KMS-11 (cell line): Measurements from ENCODE around the gene NT5M.

ENCODE experiments used
- H2AFZ ChIP-seq: fragments of 200-600 bp; sonication (generic); 2 replicates; pipeline ENCODE4 v1.6.1; 2016; ENCODE audit warnings: antibody characterized with exemption, mixed run types, low read depth
- H3K27ac ChIP-seq: fragments of 200-600 bp; sonication (generic); 2 replicates; pipeline ENCODE4 v1.6.1; 2016; ENCODE audit warnings: mild to moderate bottlenecking, mixed run types
- H3K27me3 ChIP-seq: fragments of 200-600 bp; sonication (generic); 2 replicates; pipeline ENCODE4 v1.6.1; 2017; ENCODE audit warnings: mild to moderate bottlenecking, low read depth, mixed run types, moderate library complexity; ENCODE audit not compliant: insufficient read depth
- H3K36me3 ChIP-seq: fragments of 200-600 bp; sonication (generic); 2 replicates; pipeline ENCODE4 v1.6.1; 2017; ENCODE audit warnings: mild to moderate bottlenecking, mixed run types; ENCODE audit not compliant: insufficient read depth
- H3K4me1 ChIP-seq: fragments of 200-600 bp; sonication (generic); 2 replicates; pipeline ENCODE4 v1.6.1; 2016; ENCODE audit warnings: mild to moderate bottlenecking, low read depth, mixed run types; ENCODE audit not compliant: poor library complexity, severe bottlenecking
- H3K4me2 ChIP-seq: fragments of 200-600 bp; sonication (generic); 2 replicates; pipeline ENCODE4 v1.7.0; 2016; ENCODE audit warnings: mild to moderate bottlenecking, mixed run types
- H3K4me3 ChIP-seq: fragments of 200-600 bp; sonication (generic); IDR thresholded peaks from 2 replicates; pipeline ENCODE4 v1.6.1; 2017; ENCODE audit warnings: low read depth, low read length, mixed read lengths; ENCODE audit not compliant: insufficient read depth
- H3K79me2 ChIP-seq: fragments of 200-600 bp; sonication (generic); 2 replicates; pipeline ENCODE4 v1.6.1; 2016; ENCODE audit warnings: low read depth, mixed run types; ENCODE audit not compliant: insufficient read depth
- H3K9ac ChIP-seq: fragments of 200-600 bp; sonication (generic); 2 replicates; pipeline ENCODE4 v1.6.1; 2016; ENCODE audit warnings: mild to moderate bottlenecking, mixed run types
- H4K20me1 ChIP-seq: fragments of 200-600 bp; sonication (generic); 2 replicates; pipeline ENCODE4 v1.6.1; 2016; ENCODE audit warnings: mild to moderate bottlenecking, mixed run types; ENCODE audit not compliant: insufficient read depth
- TF ChIP-seq, protein P1 (sequence below): fragments of 200-600 bp; sonication (generic); conservative IDR thresholded peaks from 2 replicates; pipeline ENCODE4 v1.6.1; 2017; ENCODE audit warnings: low read depth, mild to moderate bottlenecking, antibody characterized with exemption, low read length, moderate library complexity, mixed read lengths

Gene NT5M

DNA sequence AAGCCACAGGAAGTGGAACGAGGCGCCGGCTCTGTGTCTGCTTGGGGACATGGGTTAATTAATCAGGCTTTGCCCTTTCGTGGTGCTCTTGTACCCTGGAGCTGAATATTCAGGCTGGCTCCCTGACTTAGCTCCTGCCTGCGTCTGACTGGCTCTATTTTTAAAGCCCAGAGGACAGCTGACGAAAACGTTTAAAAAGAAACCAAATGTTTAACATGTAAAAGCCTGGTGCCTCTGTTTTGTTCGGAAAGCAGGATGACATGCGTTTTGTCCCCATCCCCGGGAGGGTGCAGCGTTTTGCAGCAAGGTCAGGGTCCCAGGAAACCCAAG, 61.1 kb downstream of the NT5M start:
- Histone ChIP-seq H3K9ac (no peak overlapping the region), H2AFZ (no peak overlapping the region), H3K79me2 (no peaks in the 10 kb centered on the region), H4K20me1 (no peaks in the 10 kb centered on the region), H3K4me2 (no peak overlapping the region), H3K4me3 (no peak overlapping the region), H3K36me3 (no peaks in the 10 kb centered on the region), H3K27me3 (no peaks in the 10 kb centered on the region), H3K27ac (no peak overlapping the region), H3K4me1 (no peaks in the 10 kb centered on the region)
- TF ChIP-seq, protein P1, sequence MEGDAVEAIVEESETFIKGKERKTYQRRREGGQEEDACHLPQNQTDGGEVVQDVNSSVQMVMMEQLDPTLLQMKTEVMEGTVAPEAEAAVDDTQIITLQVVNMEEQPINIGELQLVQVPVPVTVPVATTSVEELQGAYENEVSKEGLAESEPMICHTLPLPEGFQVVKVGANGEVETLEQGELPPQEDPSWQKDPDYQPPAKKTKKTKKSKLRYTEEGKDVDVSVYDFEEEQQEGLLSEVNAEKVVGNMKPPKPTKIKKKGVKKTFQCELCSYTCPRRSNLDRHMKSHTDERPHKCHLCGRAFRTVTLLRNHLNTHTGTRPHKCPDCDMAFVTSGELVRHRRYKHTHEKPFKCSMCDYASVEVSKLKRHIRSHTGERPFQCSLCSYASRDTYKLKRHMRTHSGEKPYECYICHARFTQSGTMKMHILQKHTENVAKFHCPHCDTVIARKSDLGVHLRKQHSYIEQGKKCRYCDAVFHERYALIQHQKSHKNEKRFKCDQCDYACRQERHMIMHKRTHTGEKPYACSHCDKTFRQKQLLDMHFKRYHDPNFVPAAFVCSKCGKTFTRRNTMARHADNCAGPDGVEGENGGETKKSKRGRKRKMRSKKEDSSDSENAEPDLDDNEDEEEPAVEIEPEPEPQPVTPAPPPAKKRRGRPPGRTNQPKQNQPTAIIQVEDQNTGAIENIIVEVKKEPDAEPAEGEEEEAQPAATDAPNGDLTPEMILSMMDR: no peak

DNA sequence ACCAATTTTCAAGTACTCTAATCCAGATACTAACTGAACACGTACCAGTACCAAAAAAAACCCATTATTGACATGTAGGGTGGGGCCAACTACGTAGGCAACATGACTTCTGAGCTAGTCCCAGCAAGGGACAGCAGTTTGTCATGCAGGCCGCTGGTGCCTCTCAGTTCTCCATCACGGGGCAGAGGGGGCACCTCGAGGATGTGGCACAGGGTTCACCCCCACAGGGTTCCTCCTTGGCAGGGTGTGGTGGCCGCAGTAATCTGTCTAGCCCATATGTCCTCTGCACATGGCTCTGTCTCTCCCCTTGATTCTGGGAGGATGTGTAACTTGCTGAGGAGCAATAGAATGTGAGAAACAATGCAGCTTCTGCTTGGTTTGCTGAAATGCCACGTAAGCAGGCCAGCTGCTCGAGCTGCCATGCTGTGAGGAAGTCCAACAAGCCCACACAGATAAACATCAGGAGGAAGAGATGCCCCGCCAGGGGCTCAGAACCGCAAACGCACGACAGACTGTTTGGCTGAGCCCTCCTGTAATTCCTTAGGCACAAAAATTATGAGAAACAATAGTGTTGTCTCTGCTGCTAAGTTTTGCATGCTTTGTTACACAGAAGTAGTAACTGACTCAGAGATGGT, 62.4 kb downstream of the NT5M start:
- Histone ChIP-seq H3K27me3 (no peaks in the 10 kb centered on the region), H3K79me2 (no peaks in the 10 kb centered on the region), H3K4me3 (no peak overlapping the region), H3K4me1 (no peaks in the 10 kb centered on the region), H3K4me2 (no peak overlapping the region), H3K27ac (no peak overlapping the region), H4K20me1 (no peaks in the 10 kb centered on the region), H3K36me3 (no peaks in the 10 kb centered on the region), H3K9ac (no peak overlapping the region), H2AFZ (no peak overlapping the region)
- TF ChIP-seq, protein P1: no peak

DNA sequence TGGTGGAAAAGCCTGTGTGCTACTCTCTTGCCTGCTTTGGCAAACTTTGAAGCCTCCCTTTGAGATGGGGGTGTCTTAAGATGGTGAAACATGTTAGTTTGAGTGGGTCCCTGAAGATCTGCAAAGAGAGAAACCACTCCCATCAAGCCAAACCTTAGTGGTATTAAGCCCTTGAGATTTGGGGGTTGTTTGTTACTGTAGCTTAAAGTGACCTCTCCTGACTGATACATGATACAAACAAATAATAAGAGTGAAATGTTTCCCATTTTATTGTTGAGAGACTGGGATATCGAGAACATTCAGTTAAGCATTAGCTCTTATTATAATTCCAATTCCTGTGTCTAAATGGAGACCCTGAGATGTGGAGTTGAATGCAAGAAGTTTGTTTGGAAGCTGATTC, 63.1 kb downstream of the NT5M start:
- no peak overlapping the region for H3K4me3 ChIP-seq
- no peak overlapping the region for H2AFZ ChIP-seq
- no peaks in the 10 kb centered on the region for H3K36me3 ChIP-seq
- TF ChIP-seq, protein P1: no peak
- H3K4me2 ChIP-seq: no peak overlapping the region
- no peaks in the 10 kb centered on the region for H3K4me1 ChIP-seq
- H3K9ac ChIP-seq: no peak overlapping the region
- H3K27me3 ChIP-seq: no peaks in the 10 kb centered on the region
- no peaks in the 10 kb centered on the region for H3K79me2 ChIP-seq
- H3K27ac ChIP-seq: no peak overlapping the region
- no peaks in the 10 kb centered on the region for H4K20me1 ChIP-seq

DNA sequence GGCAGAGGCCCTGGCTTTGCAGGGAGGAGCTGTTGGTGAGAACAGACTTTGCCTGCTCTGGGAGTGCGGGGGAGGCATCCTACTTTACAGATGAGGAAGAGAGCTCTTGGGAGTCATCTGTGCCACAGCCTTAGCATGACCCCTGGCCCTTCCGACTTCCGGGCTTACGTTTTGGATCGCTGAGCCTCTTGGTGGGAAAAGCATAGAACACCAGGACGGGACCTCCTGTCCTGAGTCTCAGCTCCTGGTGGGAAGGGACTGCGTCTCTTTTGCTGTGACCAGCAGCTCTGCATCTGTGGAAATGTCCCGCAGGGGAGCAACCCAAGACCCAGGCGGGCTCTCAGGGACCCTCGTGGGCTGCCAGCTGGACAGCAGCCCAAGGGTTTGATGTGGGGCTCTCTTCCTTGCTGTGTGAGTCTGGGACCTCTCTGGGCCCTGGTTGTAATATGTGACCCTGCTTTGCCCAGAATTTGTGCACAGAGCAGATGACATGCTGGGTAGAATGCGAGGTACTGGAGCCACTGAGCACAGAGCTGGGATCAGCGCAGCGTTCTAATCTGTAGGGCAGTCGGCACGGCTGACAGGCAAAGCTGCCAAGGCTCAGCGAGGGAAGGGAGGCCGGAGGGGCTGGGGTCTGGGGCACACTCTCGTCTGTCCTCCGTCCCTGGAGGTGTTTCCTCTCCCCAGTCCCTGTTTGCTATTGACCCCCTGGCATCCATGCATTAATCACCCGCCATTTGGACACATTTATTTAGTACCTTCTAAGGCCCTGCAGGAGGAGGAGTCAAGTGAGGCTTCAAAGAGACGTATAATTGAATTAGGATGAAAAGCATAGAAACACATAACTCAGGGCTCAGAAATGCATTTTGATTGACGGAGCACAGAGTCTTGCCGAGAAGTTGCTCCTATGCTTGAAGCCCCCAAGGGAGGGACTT, 64.0 kb downstream of the NT5M start:
- H3K4me2 ChIP-seq: no peak overlapping the region
- no peak overlapping the region for H3K9ac ChIP-seq
- H4K20me1 ChIP-seq: no peaks in the 10 kb centered on the region
- H3K4me1 ChIP-seq: no peaks in the 10 kb centered on the region
- no peak overlapping the region for H2AFZ ChIP-seq
- H3K36me3 ChIP-seq: no peaks in the 10 kb centered on the region
- TF ChIP-seq, protein P1: no peak
- no peak overlapping the region for H3K27ac ChIP-seq
- no peak overlapping the region for H3K4me3 ChIP-seq
- no peaks in the 10 kb centered on the region for H3K79me2 ChIP-seq
- no peaks in the 10 kb centered on the region for H3K27me3 ChIP-seq
